HG03469 (cell line): ENCODE results near the gene FUT3.
"Not testable (repeated sequence)": the region's sequence is repeated elsewhere in the genome, so short reads cannot be mapped to it uniquely, and the experiment has no call there.

ENCODE experiments used
- ATAC-seq: cut with Tn5 transposase; IDR thresholded peaks from one replicate; pipeline ENCODE4 v1.9.1; 2021; ENCODE audit warnings: mild to moderate bottlenecking, moderate library complexity, moderate number of reproducible peaks; ENCODE audit not compliant: unreplicated experiment

The FUT3 gene

DNA sequence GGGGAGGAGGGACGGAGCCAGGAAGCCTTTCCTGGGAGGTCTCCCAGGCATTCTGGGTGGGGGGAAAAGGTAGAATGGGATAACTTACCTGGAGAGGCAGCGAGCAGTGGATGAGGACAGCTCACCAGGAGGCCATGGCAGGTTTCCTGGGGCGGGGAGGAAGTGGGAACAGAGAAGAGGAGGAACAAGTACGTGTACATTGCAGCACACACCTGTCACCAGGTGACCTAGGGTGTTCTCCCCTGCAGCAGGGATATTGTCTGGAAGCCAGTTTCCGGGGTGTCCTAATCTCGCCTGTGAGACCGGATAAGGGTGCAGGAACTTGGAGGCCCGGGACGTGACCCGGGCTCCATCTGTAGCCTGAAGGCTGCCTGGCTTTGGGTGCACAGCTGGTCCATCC is at the start of gene FUT3:
FUT3 (minus strand) TSS at position 148 of the 400 bp plus-strand sequence.
- ATAC-seq, result no peak

DNA sequence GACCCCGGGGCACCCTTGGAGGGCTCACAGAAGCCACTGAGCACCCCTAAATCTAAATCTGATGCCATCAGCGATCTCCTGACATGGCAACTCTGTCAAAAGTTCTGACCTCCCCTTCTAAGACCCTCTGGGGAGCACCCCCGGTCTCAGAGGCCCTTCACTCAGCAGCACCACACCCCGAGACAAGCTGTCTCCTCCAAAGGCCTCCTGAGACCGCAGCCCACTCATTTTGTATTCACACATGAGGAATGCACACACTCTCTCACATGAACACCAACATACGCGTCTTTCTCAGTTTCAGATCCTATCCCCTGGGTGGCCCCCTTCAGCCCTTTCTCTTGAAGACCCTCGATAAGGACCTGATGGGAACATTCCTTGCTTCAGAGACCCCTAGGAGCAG is 49.7 kb upstream of the FUT3 start:
- no peak for ATAC-seq

DNA sequence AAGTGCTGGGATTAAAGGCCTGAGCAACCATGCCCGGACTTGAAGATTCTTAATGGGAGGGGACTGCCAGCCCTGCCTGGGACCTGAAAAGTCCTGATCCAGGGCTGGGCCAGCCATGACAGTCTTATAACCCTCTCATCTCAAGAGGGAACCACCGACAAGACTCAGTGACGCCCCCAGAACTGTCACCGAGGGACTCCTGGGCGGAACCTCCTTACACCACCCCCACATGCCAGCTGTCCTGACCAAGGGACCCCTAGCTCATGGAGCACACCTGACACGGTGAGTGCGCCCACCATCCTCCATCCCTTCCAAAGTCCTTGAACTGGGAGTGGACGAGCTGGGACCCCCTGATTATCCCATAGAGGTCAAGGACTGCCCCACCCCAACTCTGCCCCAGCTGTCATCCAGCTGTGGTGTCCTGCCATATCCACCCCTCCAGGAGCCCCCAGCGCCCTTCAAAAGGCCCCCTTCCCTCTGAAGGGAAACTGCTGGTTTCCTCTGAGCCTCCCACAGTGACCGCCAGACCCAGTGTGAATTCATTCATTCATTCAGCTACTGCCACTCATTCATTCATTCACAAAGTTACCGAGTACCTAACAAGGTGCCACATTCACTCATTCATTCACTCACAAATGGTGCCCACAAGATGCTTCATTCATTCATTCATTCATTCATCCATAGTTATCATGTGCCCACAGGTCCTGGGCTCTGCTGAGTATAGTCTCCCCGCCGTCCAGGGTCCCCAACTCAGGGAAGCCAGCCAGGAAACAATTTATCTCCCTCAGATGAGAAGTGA is 48.7 kb upstream of the FUT3 start:
- ATAC-seq, result no peak

DNA sequence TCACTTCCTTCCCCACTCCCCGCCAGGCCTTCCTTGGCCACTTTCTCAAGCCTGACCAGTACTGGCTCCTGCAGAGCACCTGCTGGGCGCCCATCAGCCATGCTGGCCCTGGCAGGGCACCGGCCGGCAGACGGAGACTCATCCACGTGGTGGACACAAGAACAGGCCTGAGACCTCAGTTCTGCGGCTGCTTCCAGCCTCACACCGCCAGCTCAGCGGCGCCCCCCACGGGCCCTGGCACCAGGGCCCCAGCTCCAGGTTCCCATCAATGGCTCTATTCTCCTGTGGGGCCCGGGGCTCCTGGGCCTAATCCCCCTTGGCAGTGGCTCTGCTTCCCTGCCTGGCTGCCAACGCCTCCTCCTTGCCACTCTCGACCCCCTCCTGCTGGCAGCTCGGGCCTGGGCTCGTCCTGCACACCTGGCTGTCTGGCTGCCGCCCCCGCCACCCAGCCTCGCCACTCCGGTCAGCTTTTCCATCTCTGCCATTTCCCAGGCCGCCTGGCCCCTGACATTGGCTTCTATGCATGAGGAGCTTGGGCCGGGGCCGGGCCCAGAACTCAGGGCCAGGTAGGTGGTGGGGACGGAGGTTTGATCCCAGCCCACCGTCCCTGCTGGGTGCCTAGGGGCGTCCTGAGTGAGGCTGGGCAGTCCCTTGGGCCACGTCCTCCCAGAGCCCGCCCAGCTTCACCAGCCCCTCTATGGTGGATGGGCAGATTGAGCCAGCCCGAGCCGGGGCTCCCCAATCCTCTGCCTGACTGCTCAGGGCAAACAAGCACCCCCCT is 46.1 kb upstream of the FUT3 start:
- ATAC-seq, result no peak

DNA sequence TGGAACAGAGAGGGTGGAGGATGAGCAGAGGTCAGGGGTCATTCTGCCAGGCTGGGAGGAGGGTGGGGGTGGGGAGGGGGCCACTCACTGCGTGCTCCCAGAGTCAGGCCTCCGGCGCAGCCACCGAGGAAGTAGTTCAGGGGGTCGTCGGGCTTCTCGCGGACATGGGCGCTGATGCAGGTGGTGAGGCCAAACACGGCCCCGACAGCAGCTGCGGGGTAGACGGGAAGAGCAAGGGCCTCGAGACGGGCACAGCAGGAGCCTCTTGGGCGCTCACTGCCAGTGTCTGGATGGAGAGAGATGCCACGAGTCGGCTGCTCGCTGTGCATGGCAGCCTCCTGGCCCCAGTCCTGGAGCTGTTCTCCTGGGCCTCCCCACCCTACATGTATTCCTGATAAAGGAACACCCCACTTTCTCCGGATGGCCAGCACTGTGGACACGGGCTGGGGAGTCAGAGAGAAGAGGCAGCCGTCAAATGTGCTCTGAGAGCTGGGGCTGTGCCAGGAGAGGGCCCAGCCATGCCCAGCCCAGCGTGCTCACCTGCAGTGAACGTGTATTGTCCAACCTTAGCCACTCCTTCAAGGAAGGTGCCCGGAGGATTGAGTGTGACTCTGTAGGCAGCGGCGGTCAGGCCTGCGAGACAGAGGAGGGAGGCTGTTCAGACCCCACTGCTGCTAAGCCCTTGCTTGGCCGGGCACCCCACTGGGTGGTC is 45.3 kb upstream of the FUT3 start:
- ATAC-seq, result no peak

DNA sequence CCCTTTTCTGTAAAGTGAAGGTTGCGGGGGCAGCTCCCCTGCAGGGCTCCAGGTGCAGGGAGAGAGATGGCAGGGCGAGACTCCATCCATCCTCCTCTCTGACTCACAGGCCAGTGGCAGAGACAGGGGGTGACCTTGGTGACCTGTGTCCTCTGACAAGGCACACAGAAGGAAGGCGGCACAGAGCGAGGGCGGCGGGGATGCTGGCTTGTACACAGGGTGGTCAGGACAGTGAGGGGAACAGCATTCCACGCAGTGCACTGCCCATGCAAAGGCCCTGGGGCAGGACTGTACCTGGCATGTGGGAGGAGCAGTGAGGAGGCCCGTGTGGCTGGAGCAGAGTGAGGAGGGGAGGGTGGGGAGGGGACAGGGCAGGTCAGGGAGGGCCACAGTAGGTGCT is 44.6 kb upstream of the FUT3 start:
- ATAC-seq, result no peak

DNA sequence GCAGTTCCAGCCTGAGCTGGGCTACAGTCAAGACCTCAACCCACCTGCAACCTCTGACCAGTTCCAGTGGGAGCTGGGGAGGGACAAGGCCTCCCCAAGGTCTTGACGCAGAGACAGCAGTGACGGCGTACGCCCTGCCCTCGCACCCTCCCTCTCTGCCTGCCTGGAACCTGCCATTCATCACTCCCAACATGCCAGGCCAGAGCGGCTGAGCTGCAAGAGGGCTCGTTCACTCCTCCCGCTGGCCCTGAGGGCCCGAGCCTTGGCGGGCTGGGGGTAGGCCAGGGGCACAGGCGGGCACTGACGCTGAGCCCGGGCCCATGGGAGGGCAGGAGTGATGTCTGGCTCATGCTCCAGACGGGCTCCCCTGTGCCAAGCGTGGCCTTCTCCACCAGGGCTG is 44.2 kb upstream of the FUT3 start:
- no peak for ATAC-seq

DNA sequence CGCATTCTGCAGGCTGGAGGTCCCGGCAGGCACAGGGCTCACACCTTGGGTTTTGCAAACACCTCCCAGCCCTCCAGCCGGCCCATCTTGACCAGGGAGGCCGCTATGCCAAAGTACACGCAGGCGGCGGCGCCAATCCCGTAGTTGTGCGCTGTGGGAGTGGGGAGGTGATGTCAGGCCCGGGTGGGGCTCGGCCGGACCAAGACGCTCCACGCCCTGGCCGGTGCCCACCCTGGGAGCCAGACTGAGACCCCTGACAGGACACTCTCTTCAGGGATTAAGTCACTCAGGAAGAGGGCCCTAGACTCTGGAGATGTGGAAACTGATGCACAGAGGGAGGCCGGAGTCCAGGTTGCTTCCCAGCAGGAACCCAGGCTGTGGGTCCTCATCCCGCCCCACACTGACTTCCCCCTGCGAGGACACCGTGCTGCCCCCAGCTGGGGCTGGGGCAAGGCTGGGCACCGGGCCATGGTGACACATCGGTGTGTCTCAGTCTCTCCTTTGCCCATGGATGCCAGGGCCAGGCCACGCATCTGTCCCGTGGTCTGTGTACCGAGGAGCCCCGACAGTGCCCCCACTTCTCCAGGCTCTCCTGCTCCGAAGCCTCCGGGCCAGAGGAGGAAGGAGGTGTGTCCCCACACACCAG is 43.6 kb upstream of the FUT3 start:
- no peak for ATAC-seq

DNA sequence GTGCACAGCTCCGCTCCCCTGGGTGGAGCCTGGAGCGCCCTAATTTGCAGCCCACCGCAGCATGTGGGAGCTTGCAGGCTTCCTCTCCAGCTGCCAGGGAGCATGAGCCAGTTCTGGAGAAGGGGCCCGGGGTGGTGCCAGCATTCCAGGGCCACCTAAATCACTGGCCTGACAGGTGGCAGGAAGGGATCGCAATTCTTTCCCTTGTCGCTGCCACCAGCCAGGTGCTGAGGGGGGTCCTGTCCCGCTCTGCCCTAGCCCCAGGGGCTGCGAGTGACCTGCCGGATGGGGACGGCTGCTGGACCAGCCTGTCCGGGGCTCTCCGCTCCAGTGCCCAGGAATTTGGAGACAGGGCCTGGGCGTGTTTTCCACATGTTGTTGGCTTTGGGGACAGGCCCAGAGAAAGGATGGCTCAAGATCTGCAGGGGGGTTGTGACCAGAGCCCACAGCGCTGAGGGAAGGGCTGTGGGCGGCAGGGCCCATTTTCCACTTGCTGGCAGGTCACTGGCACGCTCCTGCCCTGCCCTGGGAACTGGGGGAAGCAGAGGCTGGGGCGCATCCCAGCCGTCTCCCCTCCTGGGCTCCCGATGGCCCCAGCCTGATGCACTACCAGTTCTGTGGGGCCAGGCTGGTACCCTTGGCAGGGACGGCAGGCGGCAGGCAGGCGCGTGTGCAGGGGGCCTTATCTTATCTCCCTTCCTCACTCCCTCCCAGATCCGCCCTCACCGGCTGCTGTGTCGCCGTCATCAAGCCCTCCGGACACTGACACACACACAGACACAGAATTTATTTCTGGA is 42.9 kb upstream of the FUT3 start:
- no peak for ATAC-seq

DNA sequence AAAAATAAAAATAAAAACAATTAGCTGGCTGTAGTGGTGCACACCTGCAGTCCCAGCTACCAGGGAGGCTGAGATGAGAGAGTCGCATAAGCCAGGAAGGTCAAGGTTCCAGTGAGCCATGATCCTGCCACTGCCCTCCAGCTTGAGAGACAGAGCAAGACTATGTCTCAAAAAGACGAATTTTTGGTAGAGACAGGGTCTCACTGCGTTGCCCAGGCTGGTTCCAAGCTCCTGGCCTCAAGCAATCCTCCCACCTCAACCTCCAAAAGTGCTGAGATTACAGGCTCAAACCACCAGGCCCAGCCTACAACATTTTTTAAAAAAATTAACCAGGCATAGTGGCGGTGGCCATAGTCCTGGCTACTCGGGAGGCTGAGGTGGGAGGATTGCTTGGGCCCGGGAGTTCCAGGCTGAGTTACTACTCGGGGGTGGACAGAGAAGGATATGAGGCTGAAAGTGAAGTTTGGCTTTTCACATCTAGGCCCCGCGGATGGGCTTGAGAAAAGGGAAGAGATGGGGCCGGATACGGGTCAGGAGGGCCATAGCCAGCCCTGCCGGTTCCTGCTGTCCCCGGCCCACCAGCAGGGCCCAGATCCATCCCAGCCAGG is 42.2 kb upstream of the FUT3 start:
- no peak for ATAC-seq

DNA sequence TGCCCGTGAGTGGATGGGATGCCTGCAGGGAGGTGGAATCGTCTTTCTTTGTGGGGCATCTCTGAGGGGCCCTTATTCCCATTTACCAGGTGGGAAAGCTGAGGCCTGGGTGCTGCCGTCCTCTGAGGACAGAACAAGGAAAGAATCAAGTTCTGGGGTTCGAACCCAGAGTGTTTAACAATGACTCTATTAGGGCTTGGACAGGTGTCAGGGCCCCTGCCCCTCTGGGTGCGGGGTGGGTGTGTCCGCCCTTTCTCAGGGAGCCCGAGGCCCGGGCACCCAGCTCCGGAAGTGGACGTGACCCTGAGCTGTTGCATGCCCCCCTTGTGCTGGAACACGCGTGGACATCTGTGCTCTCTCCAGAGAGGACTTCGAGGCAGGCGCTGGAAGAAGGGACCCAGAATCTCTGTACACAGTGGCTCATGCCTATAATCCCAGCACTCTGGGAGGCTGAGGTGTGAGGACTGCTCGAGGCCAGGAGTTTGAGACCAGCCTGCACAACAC is 41.6 kb upstream of the FUT3 start:
- ATAC-seq, result no peak

DNA sequence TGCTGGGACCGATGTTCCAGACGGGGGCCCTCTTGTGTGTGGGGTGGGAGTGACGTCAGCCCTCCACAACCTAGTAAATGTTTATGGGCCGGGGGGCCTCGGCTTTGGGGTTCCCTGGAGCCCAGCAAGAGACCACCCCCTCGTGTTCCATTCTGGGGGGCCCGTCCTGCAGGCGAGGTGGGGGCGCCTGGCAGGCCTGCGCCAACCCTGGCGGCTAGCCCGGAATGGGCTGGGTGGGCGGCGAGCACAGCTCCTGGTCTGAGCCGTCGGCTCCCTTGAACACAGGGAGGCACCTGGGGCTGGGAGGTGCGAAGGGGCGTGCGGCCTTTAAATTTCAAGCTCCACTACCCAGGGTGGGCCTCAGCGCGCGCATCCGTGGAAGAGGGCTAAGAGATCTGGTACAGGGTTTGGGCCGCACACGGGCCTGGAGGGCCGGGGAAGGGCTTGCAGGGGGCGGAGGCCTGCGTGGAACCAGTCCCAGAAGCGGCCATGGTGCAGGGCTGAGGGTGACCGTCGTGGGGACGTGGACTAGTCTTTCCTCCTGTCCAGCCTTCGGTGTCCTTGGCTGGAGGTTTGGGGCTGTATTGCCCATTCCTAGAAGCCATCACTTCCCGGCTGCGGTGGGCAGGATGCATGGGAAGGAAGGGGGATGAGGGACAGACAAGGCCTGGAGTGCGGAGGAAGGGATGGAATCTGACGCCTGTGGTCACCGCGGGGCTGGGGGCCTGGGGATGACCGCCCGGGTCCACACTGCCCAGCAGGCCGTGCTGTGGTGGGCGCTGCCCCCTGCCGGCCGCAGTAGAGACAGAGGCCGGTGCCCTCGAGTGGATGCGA is 40.9 kb upstream of the FUT3 start:
- ATAC-seq, result no peak

DNA sequence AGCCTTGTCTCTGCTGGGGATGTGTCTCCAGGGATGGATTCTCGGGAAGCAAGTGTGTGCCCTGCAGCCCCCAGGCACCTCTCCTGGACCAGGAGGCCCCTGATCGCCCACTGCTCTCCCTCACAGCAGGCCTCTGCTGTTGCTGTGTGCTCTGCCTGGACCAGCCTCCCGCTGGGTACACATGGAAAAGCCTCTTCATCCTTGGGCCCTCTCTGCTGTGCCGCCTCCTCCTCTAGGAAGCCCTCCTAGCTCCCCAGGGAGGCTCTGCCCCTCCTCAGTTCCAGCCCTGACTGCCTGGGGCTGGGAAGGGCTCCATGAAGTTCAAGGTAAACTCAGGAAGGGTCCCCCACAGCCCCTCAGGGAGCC is 40.3 kb upstream of the FUT3 start:
- no peak for ATAC-seq

DNA sequence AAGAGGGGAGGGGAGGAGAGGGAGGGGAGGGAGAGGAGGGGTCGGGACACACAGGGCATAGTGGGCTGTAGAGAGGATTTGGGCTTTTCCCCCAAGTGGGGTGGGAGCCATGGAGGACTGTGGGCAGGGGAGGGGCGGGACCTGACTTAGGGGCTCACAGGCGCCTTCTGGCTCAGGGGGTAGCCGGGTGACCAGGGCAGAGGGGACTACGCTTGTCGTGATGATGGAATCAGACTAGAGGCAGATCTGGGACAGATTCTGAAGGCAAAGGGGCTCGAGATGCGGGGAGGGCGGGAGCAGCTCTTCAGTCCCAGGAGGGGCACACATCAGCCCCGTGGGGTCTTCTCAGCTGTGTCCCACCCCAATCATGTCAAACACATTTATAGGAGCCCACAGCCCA is 38.9 kb upstream of the FUT3 start:
- no peak for ATAC-seq

DNA sequence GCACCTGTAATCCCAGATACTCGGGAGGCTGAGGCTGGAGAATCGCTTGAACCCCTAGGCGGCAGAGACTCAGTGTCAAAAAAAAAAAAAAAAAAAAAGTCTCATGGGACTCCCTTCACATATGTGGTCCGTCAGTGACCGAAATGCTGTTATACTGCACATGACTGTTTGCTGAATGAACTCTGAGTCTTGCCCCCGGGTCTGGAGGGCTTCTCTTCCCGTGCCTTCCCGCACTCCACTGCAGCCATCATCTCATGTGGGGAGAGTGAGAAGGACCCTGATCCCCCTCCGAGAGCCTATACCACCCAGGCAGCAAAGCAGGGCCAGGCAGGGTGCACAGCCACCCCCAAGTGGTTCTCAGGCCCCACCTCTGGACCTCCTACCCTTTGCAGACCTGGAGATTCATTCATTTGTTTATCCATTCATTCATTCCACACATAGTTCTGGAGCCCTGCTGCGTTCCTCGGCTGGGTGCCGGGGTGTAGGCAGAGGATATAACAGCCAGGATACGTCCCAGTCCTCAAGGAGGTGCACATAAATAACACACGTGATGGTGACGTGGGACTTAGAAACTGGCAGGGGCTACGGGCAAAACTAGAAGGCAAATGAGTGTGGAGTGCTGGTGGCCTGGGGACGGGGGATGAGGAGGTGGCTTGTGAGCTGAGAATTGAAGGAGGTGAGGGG is 38.2 kb upstream of the FUT3 start:
- ATAC-seq, result no peak

DNA sequence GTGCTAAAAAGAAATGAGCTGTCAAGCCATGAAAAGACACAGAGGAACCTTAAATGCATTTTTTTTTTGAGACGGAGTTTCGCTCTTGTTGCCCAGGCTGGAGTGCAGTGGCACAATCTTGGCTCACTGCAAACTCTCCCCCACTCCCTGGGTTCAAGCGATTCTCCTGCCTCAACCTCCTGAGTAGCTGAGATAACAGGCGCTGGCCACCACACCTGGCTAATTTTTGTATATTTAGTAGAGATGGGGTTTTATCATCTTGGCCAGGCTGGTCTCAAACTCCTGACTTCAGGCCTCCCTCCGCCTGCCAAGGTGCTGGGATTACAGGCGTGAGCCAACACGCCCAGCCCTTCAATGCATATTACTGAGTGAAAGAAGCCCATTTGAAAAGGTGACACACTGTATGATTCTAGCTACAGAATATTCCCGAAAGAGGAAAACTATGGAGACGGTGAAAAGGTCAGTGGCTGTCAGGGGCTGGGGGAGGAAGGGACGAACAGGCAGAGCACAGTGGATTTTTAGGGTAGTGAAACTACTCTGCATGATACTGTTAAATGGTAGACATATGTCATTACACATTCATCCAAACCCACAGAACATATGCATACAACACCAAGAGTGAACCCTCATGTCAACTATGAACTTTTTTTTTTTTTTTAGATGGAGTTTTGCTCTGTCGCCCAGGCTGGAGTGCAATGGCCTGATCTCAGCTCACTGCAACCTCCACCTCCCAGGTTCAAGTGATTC is 33.0 kb upstream of the FUT3 start:
- not testable (repeated sequence) for ATAC-seq

DNA sequence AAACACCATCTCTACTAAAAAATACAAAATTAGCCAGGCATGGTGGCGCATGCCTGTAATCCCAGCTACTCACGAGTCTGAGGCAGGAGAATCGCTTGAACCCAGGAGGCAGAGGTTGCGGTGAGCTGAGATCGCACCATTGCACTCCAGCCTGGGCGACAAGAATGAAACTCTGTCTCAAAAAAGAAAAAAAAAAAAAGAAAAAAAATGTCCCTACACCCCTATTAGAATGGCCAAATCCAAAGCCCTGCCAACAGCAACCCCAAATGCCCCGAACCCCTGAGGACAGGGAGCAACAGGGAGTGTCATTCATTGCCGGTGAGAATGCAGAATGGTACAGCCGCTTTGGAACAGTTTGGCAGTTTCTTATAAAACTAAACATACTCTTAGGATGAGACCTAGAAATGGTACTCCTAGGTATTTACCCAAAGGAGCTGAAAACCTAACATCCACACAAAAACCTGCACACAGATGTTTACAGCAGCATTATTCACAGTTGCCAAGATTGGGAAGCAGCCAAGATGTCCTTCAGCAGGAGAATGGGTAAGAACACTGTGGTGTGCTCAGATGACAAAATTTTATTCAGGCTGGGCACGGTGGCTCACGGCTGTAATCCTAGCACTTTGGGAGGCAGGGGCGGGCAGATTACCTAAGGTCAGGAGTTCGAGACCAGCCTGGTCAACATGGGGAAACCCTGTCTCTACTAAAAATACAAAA is 32.1 kb upstream of the FUT3 start:
- not testable (repeated sequence) for ATAC-seq
